ENCODE data around the gene UACA. TPM values are rescaled to one million over a fixed set of nuclear protein-coding genes. Genes with fewer than 3 reads are reported as not detected.
"Not testable (repeated sequence)": the region's sequence is repeated elsewhere in the genome, so short reads cannot be mapped to it uniquely, and the experiment has no call there.

UACA gene
- total and polyA plus RNA-seq, 2 of the 8 experiments (the other 6 are each of a cell fraction or from before 2014, with no cell fraction given): 28.6 to 38.9 TPM

GRCh38 chr15:70663069-70663468 is 100.3 kb downstream of the UACA start:
- H3K4ac ChIP-seq (replicated peaks; ENCODE audit: insufficient read length, low read depth, low read length); H3K9ac ChIP-seq (replicated peaks in 1 of 4; ENCODE audit: extremely low read depth in 1 of 4, low read depth in 3 of 4, low read length in 3 of 4); H2BK15ac ChIP-seq (ENCODE audit: low read length); H2BK20ac ChIP-seq (ENCODE audit: low read length); CTCF ChIA-PET (ENCODE audit: partially characterized antibody); H3K36me3 ChIP-seq (ENCODE audit: control insufficient read depth in 2 of 4, insufficient read depth in 4 of 4, low read length in 3 of 4); H3K4me1 ChIP-seq (replicated peaks in 1 of 4; ENCODE audit: control insufficient read depth in 3 of 4, insufficient read depth in 4 of 4, low read length in 3 of 4); H3K27ac ChIP-seq (ENCODE audit: low read depth, low read length); H4K20me1 ChIP-seq (replicated peaks in 1 of 2; ENCODE audit: control insufficient read depth in 1 of 2, insufficient read depth in 2 of 2, low read length in 2 of 2); POLR2A ChIA-PET (ENCODE audit: partially characterized antibody); H4K91ac ChIP-seq (replicated peaks; ENCODE audit: insufficient read length, low read length); H3K4me2 ChIP-seq (ENCODE audit: insufficient read depth in 1 of 2, low read depth in 2 of 2, low read length in 2 of 2); H2AK5ac ChIP-seq (ENCODE audit: low read depth, low read length); H3K79me1 ChIP-seq (ENCODE audit: low read depth, low read length); FAIRE-seq; H3K18ac ChIP-seq (ENCODE audit: extremely low read depth, low read length); H3K23ac ChIP-seq (ENCODE audit: insufficient read length); H2AFZ ChIP-seq (ENCODE audit: low read length); H2BK120ac ChIP-seq (replicated peaks; ENCODE audit: low read depth, low read length); H3K56ac ChIP-seq (replicated peaks; ENCODE audit: insufficient read length, low read depth, low read length); H3K9me3 ChIP-seq (ENCODE audit: insufficient read depth in 2 of 2, low read depth in 1 of 2, low read length in 1 of 2); H3K4me3 ChIP-seq (ENCODE audit: extremely low read depth in 1 of 4, insufficient read depth in 2 of 4, low read depth in 3 of 4, low read length in 4 of 4); H2BK12ac ChIP-seq (ENCODE audit: low read depth, low read length); H3K27me3 ChIP-seq (replicated peaks in 1 of 4; ENCODE audit: control insufficient read depth in 3 of 4, extremely low read depth in 1 of 4, insufficient read depth in 3 of 4, low read length in 3 of 4); H3K79me2 ChIP-seq (ENCODE audit: control insufficient read depth in 1 of 2, insufficient read depth in 2 of 2, low read length in 2 of 2); H4K5ac ChIP-seq (ENCODE audit: insufficient read length, low read depth, low read length); H3K14ac ChIP-seq (ENCODE audit: insufficient read length); DNase-seq (ENCODE audit: low read depth in 1 of 2, low spot score in 2 of 2); H4K8ac ChIP-seq (ENCODE audit: extremely low read depth, insufficient read depth, low read length); H3K23me2 ChIP-seq (ENCODE audit: low read depth, low read length); H2BK5ac ChIP-seq (ENCODE audit: low read depth, low read length): not testable (repeated sequence)
- 88% methylated on average over 2 of the region's 3 CpGs; no CpG with 5 or more reads in 1 of the 2 experiments for WGBS, 2 experiments (ENCODE audit: extremely low coverage in 1 of 2, insufficient coverage in 1 of 2, insufficient read length in 1 of 2, insufficient replicate concordance in 2 of 2, low coverage in 1 of 2, low lambda C conversion rate in 2 of 2, missing lambda C conversion rate in 1 of 2)
